Measurements from ENCODE around the gene SCTR.

The SCTR gene

GRCh38 chr2:119523383-119523951 is 816 bp downstream of the SCTR start:
- Histone ChIP-seq H3K27ac (no peak overlapping the region), H3K9me3 (no peaks in the 10 kb centered on the region), H3K36me3 (no peaks in the 10 kb centered on the region), H3K4me3 (no peak overlapping the region), H3K4me1 (peaks cover 0 to 13% (median 2%) of the 10 kb centered on the region in 4 donors), H3K27me3 (peaks cover 0 to 40% of the 10 kb centered on the region in 2 donors)
- no peak for DNase-seq
- no peak for TF ChIP-seq CTCF (IDR thresholded peaks at IDR 0.05)
- intact Hi-C loops (cut with DNase I; ENCODE audit: low total_unique reads) = no loop called here

- no peak overlapping the region for H3K27ac ChIP-seq
- TF ChIP-seq CTCF (IDR thresholded peaks at IDR 0.05) = no peak
- no peak for DNase-seq
- no peaks in the 10 kb centered on the region for H3K36me3 ChIP-seq
- H3K4me1 ChIP-seq = peaks cover 0 to 13% (median 2%) of the 10 kb centered on the region in 4 donors
- H3K9me3 ChIP-seq = no peaks in the 10 kb centered on the region
- H3K27me3 ChIP-seq = peaks cover 0 to 38% of the 10 kb centered on the region in 2 donors
- H3K4me3 ChIP-seq = no peak overlapping the region
- intact Hi-C loops (cut with DNase I; ENCODE audit: low total_unique reads) = no loop called here
Observed at GRCh38 chr2:119522671-119523070, 1.6 kb downstream of the SCTR start.

GRCh38 chr2:119521433-119522050 is 2.7 kb downstream of the SCTR start:
- no peak for DNase-seq
- Histone ChIP-seq H3K4me3 (no peak overlapping the region), H3K36me3 (no peaks in the 10 kb centered on the region), H3K9me3 (no peaks in the 10 kb centered on the region), H3K27ac (no peak overlapping the region), H3K27me3 (peaks cover 0 to 34% of the 10 kb centered on the region in 2 donors), H3K4me1 (peaks cover 0 to 13% (median 2%) of the 10 kb centered on the region in 4 donors)
- no peak for TF ChIP-seq CTCF (IDR thresholded peaks at IDR 0.05)
- intact Hi-C loops (cut with DNase I; ENCODE audit: low total_unique reads) = no loop called here

- intact Hi-C loops (cut with DNase I; ENCODE audit: low total_unique reads) = no loop called here
- peaks cover 0 to 34% of the 10 kb centered on the region in 2 donors for H3K27me3 ChIP-seq
- no peaks in the 10 kb centered on the region for H3K9me3 ChIP-seq
- peaks cover 0 to 13% (median 2%) of the 10 kb centered on the region in 4 donors for H3K4me1 ChIP-seq
- no peak for TF ChIP-seq CTCF (IDR thresholded peaks at IDR 0.05)
- DNase-seq = no peak
- no peak overlapping the region for H3K4me3 ChIP-seq
- H3K27ac ChIP-seq = no peak overlapping the region
- no peaks in the 10 kb centered on the region for H3K36me3 ChIP-seq
Observed at GRCh38 chr2:119520696-119521432, 3.4 kb downstream of the SCTR start.

GRCh38 chr2:119519057-119519408 is 5.2 kb downstream of the SCTR start:
- no peak for TF ChIP-seq CTCF (IDR thresholded peaks at IDR 0.05)

More at GRCh38 chr2:119519057-119519408, 5.2 kb downstream of the SCTR start:
- DNase-seq = no peak
- H3K4me3 ChIP-seq = no peak overlapping the region
- intact Hi-C loops (cut with DNase I; ENCODE audit: low total_unique reads) = no loop called here
- no peak overlapping the region for H3K27ac ChIP-seq
- peaks cover 0 to 24% of the 10 kb centered on the region in 2 donors for H3K27me3 ChIP-seq
- peaks cover 0 to 8% (median under 1%) of the 10 kb centered on the region in 4 donors for H3K4me1 ChIP-seq
- H3K36me3 ChIP-seq = no peaks in the 10 kb centered on the region
- no peaks in the 10 kb centered on the region for H3K9me3 ChIP-seq

Data from tibial artery (tissue), 4 donors.